ENCODE data around the gene NOTCH1.

DNA sequence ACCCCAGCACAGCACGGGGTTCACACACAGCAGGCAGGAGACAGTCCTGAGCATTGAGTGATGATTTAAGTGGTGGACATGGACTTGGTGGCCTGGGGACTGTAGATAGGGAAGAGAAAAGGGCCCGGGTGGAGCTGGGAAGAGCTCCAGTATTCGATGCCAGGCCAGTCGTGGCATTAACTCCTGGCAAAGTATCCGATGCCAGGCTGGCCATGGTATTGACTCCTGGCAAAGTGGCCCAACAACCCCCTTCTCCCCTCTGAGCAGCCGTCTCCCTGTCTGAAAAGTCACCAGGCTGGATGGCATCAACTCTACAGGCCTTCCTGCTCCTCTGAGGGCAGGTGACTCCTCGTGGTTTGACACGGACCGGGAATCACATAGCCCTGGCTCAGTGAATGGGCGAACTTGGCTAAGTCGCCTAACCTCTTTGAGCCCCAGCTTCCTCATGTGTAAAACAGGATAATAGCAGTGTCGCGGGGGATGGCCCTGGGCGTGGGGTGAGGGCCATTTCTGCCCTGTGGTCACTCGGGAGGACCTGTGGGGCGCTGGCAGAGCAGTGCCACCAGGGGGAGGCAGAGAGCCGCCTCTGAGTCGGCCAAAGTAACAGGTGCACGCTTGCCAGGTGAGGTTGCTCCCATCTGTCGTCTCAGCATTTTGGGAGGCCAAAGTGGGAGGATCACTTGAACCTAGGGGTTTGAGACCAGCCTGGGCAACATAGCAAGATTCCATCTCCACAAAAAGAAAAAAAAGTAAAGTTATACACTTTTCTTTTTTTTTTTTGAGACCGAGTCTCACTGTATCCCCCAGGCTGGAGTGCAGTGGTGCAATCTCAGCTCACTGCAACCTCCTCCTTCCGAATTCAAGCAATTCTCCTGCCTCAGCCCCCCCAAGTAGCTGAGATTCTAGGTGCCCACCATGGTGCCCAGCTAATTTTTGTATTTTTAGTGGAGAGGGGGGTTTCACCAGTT lies 57.3 kb downstream of the NOTCH1 start:
- TF ChIP-seq, protein P1, sequence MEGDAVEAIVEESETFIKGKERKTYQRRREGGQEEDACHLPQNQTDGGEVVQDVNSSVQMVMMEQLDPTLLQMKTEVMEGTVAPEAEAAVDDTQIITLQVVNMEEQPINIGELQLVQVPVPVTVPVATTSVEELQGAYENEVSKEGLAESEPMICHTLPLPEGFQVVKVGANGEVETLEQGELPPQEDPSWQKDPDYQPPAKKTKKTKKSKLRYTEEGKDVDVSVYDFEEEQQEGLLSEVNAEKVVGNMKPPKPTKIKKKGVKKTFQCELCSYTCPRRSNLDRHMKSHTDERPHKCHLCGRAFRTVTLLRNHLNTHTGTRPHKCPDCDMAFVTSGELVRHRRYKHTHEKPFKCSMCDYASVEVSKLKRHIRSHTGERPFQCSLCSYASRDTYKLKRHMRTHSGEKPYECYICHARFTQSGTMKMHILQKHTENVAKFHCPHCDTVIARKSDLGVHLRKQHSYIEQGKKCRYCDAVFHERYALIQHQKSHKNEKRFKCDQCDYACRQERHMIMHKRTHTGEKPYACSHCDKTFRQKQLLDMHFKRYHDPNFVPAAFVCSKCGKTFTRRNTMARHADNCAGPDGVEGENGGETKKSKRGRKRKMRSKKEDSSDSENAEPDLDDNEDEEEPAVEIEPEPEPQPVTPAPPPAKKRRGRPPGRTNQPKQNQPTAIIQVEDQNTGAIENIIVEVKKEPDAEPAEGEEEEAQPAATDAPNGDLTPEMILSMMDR (conservative IDR thresholded peaks at IDR 0.05; ENCODE audit: low read depth, low read length) = peak; percentile 93
- TF ChIP-seq POLR2A (IDR thresholded peaks at IDR 0.05; ENCODE audit: low read depth, low read length) (no peak), RAD21 (IDR thresholded peaks at IDR 0.05; ENCODE audit: low read length) (peak; percentile 94), CHD1 (IDR thresholded peaks at IDR 0.05; ENCODE audit: low read depth, low read length) (no peak), NFE2L2 (IDR thresholded peaks at IDR 0.05; ENCODE audit: low read depth, low read length) (no peak), RCOR1 (IDR thresholded peaks at IDR 0.05; ENCODE audit: insufficient replicate concordance, low read length) (peak; percentile 55), MXI1 (IDR thresholded peaks at IDR 0.05; ENCODE audit: borderline replicate concordance, low read depth, low read length) (no peak), BHLHE40 (IDR thresholded peaks at IDR 0.05; ENCODE audit: low read depth, low read length) (no peak), MAFK (IDR thresholded peaks at IDR 0.05; ENCODE audit: low read depth, low read length) (no peak), CEBPB (IDR thresholded peaks at IDR 0.05; ENCODE audit: low read depth, low read length) (no peak), RFX5 (IDR thresholded peaks at IDR 0.05; ENCODE audit: low read depth, low read length) (no peak), MAZ (IDR thresholded peaks at IDR 0.05; ENCODE audit: borderline replicate concordance, low read depth, low read length) (0 out of 2 replicates have a peak, but pooled peaks have one; percentile 37)
- TF ChIP-seq, protein P2, sequence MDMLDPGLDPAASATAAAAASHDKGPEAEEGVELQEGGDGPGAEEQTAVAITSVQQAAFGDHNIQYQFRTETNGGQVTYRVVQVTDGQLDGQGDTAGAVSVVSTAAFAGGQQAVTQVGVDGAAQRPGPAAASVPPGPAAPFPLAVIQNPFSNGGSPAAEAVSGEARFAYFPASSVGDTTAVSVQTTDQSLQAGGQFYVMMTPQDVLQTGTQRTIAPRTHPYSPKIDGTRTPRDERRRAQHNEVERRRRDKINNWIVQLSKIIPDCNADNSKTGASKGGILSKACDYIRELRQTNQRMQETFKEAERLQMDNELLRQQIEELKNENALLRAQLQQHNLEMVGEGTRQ (IDR thresholded peaks at IDR 0.05; ENCODE audit: low read depth, low read length) = no peak

Data from IMR-90 (cell line).